IPS DF 4.7 (cell line): ENCODE measurements around the gene BRI3.

Experiments
- DNase-seq: peaks from one replicate; pipeline ENCODE4 v3.0.0-alpha.2; 2013; ENCODE audit warnings: low spot score; ENCODE audit errors: extremely low read depth

Gene BRI3, protein sequence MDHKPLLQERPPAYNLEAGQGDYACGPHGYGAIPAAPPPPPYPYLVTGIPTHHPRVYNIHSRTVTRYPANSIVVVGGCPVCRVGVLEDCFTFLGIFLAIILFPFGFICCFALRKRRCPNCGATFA

DNA sequence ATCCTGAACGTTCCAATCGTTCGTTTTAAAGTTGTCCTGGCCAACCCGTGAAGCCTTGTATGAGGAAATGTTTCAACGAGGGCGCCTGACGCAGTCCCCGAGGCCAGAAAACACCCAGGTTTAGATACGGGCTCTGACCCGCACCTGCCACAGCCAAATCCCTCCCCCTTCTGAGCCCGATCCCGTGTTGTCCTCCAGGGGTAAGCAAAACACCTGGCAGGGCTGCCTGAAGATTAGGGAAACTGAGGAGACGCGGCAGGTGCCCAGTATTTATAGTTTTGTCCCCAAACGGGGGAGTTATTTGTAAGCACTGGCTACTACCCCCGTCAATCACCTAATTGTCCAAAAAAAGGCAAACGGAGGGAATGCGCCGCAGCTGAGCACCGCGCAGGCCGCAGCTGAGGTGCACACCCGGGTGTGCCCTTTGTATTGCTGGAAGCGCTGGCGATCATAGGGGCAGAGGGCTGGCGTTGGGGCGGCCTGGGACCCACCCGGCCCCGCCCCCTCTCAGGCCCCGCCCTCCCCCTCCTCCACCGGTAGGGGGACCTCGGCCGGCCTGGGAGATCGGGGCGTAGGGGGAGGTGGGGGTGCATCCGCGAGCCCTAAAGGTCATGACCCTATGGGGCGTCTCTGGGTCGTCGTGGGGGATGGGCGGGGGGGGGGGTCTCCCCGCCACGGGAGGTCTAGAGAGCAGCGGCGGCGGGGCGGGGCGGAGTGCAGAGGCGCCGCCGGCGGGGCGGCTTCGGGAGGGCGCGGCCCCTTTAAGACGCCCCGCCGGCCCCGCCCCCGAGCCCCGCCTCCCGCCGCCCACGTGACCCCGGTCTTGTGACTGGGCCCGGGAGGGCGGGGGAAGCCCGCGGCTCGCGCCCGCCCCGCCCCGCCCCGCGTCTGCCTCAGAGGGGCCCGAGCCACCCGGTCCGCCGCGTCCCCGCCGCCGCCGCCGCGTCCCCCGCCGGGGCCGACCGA lies at the start of gene BRI3:
Gene BRI3 (plus strand): TSS at position 896 of the 966 bp plus-strand sequence. CDS start 110 bp downstream, outside the sequence.
- DNase-seq: no peak

DNA sequence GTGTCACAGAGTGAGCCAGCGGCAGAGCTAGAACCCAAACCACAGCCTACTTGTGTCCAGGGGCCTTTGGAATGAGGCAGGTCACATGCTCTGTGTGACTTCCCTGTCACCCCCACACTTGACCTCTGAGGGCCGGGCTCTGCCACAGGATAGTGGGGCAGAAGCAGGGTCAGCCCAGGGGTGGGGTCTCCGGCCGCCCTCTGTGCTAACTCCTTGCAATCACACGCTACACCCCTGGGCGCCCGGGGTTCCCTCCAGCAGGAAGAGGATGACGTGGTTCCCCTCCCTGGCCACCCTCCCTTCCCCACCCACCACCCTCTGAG lies 49.3 kb upstream of the BRI3 start:
- no peak for DNase-seq

DNA sequence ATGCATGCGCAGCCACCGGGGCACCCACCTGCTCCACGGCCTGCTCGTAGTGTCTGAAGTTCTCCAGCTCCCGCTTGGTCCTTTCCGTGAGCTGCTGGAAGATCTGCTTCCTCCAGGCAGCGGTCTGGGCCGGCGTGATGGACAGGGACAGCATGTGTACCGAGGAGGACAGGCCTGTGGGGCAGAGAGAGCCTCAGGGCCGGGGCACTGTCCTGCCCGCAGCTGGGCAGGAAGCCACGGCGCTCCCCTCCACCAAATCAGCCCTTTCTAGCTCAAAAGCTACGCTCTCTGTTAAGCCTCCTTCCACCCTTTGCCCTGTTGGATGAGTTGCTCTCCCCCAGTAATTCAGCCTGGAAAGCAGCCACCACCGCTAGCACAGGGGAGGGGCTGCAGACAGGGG lies 48.7 kb upstream of the BRI3 start:
- DNase-seq: no peak

DNA sequence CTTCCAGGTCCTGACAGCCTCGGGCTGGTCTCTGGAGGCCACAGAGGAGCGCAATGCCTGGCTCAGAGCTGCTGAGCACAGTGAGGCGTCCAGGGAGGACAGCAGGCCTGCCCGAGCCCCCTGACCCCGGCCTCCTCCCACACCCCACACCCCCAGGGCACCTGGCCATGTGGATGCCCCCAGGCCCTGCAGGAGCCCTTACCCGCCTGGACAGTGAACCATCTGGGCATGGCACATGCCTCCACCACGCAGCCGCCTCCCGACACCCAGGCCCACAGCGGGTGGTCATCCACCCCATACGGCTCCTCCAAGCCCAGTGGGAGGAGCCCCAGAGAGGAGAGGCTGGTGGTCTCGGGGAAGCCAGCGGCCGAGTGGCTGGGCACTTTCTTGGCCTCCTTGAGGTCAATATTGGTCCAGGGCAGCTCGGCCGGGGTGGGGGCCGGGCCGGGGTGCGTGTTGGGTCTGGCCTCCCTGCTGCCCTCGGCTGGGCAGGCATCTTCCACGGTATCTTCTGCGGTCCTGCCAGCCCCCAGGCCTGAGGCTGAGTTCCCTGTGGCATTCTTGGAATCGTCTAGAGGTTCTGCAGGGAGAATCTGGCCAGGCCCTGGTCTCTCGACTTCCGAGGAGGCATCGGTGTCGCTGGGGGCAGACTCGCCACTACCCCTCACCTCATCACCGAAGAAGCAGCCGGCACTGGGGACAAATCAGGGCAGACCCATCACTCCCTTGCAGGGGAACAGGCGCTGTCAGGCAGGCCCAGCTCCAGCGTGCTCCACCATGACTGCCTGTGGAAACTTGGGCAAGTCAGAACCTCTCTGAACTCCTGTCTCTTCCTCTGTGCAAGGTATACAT lies 48.0 kb upstream of the BRI3 start:
- DNase-seq: no peak

DNA sequence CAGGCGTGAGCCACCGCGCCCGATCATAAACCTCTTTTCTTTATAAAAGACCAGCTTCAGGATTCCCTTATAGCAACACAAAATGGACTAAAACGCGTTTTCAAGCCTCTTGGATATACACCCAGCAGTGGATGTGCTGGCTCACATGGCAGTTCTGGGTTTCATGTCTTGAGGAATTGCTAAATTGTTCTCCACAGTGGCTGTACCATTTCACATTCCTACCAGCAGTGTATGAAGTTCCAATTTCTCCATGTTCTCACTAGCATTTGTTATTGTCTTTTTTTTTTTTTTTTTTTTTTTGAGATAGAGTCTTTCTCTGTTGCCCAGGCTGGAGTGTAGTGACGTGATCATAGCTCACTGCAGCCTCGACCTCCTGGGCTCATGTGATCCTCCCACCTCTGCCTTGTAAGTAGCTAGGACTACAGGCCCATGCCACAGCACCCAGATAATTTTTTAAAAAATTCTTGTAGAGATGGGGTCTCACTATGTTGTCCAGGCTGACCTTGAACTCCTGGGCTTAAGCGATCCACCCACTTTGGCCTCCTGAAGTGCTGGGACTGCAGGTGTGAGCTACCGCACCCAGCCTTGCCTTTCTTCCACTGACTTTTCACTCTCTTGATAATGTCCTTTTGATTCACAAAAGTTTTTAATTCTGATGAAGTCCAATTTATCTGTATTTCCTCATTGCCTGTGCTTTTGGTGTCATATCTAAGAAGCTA lies 46.9 kb upstream of the BRI3 start:
- DNase-seq: no peak

DNA sequence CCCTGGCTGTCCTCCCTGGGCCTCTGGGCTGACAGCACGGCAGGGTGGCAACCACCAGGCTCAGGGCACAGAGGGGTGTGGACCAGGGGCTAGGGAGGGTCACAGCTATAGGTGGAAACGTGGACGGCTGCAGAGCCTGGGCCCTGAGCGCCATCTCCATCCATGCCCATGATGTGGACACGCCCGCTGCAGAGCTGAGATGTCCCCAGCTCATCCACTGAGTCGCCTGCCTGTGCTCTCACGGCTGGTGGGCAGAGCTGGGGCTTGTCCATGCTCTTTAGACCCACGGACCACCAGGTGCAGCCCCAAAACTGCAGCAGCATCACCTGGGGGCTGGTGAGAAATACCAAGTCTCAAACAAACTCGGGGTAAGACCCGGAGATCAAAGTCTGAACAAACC lies 45.6 kb upstream of the BRI3 start:
- no peak for DNase-seq

DNA sequence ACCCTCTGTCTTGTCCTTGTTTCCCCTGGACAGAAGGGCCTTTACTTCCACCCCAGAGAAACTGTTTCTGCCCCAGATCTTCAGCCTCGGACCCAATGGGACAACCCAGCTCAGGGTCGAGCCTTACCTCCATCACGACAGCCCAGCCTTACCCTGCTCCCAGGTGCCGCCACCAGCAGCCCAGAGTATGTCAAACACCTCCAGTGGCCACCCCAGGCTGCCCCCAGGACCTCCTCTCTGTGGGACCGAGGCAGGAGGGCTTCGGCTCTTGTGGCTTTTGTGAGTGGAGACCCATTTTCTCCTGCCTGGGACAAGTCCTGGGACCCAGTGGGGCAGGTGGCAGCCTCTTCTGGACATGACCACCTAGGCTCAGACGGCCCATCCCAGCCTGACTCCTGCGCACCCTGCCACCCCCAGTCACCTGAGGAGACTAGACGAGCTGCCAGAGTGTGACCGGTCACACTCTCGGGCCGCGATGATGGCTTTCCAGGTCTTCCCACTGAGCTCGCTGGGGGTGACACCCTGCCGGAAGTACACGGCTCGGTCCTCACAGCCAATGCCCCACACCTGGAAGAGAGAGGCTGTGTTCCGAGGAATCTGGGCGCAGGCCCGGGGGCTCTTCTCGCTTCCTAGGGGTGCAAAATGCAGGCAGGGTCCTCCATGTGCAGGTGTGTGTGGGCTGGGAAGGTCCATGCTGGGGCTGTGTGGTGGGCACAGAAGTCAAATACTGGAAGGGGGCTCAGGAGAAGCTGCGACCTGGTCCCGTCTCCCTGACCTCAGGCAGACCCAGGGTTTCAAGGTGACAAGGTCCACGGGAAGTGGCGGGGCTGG lies 44.9 kb upstream of the BRI3 start:
- no peak for DNase-seq

DNA sequence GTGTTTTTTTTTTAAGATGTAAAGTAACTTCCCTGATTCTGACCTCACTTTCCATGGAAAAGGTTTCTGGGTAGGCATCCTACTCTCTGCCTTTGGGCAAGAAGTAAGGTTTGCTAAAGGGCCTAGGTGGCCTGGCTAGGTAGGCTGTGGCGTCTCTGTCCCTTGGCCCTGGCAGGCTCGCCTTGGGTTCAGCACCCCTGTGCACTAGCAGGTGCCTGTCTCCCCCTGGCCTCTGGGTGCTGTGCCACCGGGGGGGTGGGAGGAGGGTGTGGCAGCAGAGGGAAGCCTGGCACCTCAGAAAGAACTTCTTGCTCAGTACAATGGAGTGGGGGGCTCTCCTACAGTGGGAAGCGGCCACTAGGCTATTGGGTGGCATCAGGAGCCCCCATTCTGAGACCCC lies 43.4 kb upstream of the BRI3 start:
- no peak for DNase-seq

DNA sequence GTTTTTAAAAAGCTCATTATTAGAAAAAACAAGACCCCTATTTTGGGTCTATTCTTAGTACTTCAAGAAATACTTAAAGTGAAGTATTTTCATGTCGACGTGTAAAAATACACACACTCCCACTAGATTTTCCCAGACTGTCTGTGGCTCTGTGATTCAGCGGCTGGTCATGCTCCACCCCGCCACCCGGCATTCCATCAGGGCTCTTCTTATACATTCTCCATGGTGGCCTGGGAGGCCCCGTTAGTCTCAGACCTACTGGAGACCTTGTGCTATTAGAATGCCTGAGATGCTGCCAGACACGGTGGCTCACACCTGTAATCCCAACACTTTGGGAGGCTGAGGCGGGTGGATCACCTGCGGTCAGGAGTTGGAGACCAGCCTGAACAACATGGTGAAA lies 42.5 kb upstream of the BRI3 start:
- DNase-seq: no peak

DNA sequence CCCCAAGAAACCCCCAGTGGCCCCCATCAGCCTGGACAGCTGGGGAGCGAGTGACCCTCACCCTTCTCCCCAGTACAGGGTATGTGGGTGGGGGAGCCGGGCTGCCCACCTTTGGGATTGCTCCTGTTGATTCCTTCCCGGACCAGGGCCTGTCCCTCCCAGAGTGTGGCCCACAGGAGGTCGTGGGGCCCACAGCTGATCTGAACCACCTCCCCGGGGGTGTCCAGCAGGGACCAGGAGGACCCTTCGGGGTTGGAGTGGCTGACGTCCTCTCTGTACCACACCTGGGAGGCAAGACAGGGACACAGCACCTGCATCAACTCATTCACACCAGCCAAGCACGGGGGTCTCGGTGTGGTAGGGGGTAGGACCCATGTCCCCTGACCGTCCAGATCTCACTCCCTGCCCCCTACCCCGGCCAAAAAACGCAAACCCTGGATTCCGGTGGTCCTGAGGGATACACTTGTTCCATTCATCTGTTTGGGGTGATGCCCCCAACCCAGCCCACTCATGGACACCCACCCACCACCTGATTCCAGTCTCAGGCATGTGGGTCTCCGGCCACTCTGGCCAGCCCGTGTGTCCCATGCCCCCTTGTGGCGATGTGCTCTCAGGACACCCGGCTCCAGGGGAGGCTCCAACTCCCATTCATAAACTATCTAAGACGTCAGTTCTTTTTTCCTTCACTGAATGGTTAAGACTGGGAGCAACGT lies 40.4 kb upstream of the BRI3 start:
- no peak for DNase-seq

DNA sequence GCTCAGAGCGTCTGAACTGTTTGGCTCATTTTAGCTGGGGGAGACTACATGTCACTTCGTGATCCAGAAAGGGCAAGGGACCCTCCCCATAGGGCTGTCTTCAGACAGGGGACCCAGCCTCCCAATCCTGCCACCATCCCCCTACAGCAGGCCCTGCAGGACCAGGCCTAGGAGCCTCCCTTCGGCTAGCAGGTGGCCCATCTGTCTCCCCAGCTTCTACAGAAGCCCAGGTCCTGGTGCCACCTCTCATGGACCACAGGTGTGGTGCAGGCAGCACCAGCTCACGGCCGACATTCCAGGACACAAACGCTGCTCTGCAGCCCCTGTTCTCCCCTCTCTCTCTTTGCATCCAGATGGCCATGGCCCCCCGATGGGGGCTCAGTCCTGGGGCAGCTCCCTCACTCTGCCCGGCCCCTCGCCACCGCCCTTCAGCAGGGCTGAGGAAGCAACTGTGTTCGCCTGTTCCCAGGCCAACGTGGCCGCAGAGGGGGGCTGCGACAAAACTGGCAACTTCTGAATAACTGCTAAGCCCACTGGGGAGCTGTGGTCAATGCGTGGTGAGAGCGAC lies 39.7 kb upstream of the BRI3 start:
- no peak for DNase-seq

DNA sequence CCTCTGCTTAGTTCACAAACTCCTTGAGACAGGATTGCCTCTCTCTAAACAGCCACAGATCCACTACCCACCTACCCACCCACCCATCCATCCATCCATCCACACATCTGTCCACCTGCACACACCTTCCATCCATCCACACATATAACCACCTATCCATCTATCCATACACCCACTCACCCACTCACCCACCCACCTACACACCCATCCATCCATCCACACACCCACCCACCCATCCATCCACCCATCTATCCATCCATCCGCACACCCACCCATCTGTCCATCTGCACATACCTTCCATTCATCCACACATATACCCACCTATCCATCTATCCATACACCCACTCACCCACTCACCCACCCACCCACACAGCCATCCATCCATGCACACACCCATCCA lies 39.1 kb upstream of the BRI3 start:
- no peak for DNase-seq

DNA sequence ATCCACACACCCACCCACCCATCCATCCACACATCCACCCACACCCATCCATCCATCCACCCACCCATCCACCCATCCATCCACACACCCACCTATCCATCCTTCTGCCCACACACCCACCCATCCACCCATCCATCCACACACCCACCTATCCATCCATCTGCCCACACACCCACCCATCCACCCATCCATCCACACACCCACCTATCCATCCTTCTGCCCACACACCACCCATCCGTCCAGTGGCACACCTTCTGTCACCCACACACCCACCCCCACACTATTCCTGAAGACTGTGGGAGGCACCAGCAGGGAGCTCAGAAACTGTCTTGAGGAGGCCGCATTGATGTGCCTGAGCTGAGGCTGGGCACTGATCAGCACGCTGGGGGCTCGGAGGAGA lies 38.6 kb upstream of the BRI3 start:
- no peak for DNase-seq

DNA sequence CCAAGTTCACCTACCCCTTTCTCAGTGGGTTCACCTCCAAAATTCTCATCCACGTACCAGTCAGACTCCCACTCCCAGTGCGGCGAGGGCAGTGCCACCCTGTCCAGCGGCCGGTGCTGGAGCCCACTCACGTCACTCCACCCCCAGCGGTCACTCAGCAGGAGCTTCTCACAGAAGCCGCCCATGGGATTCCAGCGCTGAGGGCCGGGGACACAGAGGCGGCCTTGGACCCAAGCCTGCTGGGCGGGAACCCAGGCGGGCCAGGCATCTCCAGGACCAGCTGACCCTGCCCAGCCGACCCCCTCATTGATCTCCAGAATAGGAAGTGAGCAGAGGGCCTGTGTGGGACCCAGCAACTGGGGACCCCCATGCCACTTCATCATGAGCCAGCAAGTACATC lies 36.6 kb upstream of the BRI3 start:
- DNase-seq: no peak

DNA sequence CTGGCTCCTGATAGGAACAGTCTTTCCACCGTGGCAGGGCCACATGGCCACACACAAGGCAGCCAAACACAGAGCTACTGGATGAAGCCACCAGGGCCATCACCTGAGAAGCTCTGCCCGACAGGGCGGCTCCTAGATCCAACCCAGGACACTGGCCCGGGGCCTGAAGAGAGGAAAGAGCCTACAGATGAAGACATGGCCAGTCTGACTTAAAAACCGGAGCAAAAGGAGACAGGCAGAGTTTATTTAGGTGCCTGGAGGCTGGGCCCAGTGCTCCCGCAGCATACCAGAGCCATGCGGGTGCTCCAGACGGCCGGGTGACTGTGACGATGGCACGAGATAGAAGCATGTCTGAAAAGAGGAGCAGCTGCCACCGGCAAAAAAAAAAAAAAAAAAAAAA lies 33.3 kb upstream of the BRI3 start:
- DNase-seq: no peak

DNA sequence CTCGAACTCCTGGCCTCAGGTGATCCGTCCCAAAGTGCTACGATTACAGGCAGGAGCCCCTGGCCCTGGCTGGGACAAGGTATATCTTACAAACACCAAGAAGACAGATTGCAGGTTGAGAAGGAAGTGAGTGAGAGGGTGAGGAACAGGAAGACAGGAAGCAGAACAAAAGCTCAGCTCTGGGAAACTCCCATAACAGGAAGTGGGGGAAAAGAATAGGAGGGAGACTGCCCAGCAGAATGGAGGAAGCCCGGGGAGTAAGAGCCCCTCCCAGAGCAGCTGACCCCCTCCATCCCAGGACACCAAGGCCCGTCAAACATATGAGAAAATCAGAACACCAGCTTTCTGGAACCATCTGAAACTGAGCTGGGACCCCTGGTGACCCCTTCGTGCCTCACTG lies 32.4 kb upstream of the BRI3 start:
- DNase-seq: no peak

DNA sequence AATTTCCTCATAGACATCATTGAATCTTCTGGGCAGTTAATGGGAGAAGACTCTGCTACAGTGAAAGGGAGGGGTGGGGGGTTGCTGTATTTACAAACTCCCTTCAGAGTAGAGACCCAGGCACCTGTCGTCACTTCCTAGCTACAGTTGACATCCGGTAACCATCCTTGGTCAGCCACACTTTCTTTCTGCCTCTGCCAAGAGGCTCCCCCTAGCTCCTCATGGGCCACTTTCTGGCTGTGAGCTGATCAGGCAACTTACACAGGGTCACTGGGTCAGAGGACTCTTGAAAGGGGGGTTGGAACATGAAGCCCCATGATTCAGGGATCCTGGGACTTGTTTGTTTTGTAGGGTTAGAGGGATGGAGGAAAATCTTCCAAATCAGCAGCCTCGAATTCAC lies 30.7 kb upstream of the BRI3 start:
- no peak for DNase-seq

DNA sequence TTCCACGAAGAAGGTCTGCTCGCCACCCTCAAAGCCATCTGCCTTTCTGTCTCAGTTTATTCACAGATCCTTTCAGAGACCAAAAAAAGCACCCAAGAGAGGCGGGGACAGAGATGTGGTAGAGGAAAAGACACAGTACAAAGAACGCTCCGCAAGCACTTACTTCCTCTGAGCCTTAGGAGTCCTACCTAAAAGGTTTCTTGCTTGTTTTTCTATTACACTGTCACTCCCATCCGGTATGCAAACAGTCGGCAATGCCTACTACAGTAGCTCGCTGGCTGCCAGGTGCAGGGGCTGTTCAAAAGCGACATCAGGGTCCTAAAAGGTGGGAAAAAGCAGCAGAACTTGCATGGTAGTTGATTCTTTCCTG lies 30.3 kb upstream of the BRI3 start:
- DNase-seq: no peak

DNA sequence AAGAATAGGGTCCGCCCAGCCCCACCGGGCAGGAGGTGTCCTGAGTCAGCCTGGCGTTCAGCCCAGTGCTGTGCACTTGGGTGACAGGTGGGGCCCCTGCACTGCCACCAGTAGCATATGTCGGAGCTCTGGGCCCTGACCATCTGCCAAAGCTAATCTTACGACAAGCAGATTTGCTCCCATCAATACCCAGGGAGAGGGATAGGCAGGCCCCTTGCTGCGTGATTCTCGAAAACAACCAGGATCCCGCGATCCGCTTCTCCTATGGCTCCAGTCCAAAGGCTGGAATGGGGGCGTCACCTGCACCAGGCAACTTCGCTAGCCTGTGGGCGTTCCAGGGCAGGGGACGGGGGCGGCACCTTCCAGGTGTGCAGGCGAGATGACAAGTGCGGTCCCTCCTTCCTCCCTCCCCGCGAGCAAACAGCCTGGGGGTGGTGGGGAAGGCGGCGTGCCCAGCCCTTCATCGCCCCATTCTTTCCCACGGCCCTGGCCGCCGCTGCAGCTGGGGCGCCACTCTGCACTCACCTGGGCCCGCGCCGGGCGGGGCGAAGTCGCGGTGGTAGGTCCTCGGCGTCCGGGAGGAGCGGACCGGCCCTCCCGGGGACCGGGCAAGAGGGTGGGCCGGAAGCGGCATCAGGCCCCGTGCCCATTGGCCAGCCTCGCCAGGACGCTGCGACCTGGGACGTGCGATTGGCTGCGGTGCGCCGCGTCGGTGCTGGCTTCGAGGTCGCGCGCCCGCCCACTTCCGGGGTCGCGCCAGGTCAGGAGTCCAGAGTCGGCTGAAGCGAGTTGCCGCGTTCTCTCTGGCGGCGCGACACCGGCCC lies 29.7 kb upstream of the BRI3 start, which contains the start of gene TECPR1:
Gene TECPR1 (minus strand): TSS at position 632 of the 824 bp plus-strand sequence. CDS start 6,086 bp downstream, outside the sequence.
- DNase-seq: peak; percentile 69
